ENCODE data around the gene UHRF1.
"Not testable (repeated sequence)": the region's sequence is repeated elsewhere in the genome, so short reads cannot be mapped to it uniquely, and the experiment has no call there.

Gene UHRF1

DNA sequence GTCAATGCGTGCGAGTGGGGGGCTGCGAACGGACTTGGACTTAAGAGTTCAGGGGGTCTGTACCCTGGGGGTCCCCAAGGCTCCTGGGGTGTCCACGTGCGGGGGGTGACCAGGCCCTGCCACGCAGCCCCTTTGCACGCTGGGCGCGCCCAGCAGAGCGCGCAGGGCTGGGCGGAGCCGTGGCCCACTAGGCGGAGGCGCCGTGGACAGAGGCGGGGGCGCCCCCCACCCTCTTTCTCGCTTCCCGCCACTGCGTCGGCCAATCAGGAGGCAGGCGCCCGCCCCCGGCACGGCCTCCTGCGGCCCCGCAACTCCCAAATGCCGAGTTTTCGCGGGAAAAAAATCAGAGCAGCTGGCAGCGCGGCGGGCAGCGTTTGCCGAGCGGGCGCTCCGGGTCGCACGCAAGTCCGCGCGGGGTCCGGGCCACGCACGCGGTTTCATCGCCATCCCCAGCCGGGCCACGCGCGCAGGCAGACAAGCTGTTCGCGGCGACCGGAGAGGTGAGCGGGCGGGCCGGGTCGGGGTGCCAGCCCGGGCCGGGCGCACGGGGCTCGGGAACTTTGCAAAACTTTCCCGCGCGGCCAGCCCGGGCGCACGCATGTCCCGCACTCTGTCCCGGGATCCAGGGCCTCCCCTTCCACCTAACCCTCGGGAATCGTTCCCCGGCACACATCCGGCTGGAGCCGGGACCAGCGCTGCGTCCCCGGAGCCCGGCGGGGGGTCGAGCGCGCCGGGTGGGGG, at the start of gene UHRF1:
Gene UHRF1, plus strand, starts transcription at position 346 of the 741 bp plus-strand sequence. CDS start 1,385 bp downstream, outside the sequence.
- DNase-seq, result peak; percentile 72

DNA sequence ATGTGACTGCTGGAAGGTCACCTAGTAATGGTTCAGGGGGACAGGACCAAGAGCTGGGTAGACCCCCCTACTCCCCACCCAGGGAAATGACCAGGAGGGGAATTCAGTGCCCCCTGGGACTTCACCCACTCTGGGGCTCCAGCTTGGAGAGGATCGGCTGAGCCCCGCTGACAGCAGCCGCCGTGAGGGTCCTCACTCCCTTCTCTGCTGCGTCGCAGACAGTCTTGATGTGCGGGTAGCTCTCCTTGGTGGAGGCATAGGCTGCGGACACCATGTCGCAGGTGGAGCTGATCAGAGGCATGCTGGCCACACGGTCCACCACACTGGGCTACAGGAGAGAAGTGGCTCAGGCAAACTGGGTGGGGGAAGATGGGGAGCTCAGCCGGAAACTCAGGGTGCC, 49.6 kb upstream of the UHRF1 start:
- DNase-seq, result no peak

DNA sequence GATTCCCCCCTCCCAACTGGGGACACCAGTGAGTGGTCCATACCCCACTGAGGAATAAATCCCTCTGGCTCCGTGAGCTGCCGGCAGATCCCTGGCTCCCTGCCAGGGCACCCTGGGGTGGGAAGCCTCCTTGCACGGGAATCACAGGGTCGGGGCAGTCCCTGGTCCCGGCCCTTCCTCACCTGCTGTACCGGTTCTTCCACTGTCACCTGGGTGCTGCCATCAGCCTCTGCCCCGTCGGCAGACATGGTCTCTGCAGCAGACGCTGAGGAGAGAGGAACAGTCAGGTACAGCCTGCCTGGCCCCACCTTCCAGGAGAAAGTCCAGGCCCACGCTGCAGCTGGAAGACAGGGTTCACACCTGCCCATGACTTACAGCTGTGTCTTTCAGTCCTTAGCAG, 48.2 kb upstream of the UHRF1 start:
- no peak for DNase-seq

DNA sequence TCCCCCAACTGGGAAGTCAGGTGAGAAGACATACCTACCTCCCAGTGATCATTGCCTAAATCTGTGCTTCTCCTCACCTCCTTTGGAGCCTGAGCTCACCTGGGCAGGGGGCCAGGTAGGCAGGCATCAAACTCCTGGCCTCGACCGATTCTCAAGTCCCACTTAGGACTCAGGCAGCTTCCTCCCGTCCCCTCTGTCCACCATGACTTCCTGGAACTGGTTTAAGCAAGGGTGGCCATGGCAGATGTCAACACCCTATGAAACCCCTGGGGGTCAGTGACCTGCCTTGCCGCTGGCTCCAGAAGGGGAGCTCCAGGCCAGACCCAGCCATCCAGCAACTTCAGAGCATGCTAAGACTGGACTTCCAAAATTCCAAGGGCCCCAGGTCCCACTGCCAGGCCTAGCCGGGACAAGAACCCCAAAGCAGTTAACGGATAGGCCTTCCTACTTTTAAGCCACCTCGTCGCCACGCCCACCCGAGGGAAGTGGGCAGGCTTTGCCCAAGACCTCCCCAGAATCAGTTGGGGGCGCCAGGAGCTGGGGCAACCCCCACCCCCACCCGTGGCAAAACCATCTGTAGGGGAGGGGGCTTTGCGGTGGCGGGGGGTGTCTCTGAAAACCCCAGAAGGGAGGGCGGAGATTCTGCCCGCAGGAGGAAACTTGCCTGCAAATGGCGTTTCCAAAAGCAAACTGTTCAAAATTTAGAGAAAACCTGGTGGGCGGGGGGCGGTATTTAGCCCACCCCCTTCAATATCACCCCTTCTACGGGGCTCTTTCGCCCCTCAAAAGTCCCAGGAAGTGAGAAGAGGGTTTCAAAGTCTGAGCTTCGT, 42.5 kb upstream of the UHRF1 start:
- DNase-seq, result peak; percentile 49

DNA sequence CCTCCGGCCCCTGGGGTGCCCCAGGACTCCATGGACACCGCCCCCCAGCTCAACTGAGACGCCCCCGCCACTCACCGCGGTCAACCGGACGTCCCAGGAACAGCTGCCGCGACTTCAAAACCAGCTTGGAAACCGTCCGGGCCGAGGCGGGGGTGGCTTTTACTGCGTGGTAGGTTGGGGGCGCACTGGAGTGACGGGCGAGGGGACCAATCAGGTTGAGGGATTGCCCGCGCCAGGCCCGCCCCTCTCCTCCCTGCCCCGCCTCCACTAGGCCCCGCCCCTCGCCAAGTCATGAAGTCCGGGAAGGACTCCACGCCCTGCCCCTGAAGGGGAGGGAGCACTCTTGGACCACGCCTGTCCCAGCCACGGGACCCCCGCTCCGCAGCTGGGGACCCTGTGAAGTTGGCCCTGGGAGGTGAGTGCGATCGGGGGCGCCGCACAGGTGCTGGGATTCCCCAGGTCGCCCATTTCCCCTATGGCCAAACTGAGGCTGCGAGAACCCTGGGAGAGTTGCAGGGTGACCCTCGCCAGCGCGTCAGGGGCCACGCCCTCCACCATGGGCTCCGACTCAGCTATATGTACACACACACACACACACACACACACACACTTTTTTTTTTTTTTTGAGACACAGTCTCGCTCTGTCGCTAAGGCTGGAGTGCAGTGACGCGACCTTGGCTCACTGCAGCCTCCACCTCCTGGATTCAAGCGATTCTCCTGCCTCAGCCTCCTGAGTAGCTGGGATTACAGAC, 41.6 kb upstream of the UHRF1 start, which contains the start of gene PLIN3:
Gene PLIN3, minus strand, starts transcription at position 134 of the 752 bp plus-strand sequence. CDS start 6,273 bp downstream, outside the sequence.
- peak; percentile 88 for DNase-seq

DNA sequence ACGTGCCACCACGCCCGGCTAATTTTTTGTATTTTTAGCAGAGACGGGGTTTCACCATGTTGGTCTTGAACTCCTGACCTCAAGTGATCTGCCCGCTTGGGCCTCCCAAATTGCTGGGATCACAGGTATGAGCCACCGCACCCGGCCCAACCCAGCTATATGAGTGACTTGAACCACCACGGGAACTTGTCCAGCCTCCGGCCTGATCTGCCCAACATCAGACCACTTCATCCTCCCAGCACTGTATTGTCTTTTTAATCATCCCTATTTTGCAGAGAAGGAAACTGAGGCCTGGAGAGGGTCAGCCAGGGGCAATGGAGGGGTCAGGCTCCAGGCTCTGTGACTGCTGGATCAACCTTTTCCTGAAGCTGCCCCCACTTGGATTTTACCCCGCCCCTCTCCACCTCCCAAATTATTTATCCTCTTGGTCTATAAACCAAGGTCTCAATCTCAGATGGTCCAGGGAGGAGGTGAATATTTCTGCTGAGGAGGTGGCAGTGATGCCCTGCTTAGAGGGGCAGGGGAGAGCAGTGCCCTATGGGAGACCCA, 40.9 kb upstream of the UHRF1 start:
- DNase-seq, result no peak

DNA sequence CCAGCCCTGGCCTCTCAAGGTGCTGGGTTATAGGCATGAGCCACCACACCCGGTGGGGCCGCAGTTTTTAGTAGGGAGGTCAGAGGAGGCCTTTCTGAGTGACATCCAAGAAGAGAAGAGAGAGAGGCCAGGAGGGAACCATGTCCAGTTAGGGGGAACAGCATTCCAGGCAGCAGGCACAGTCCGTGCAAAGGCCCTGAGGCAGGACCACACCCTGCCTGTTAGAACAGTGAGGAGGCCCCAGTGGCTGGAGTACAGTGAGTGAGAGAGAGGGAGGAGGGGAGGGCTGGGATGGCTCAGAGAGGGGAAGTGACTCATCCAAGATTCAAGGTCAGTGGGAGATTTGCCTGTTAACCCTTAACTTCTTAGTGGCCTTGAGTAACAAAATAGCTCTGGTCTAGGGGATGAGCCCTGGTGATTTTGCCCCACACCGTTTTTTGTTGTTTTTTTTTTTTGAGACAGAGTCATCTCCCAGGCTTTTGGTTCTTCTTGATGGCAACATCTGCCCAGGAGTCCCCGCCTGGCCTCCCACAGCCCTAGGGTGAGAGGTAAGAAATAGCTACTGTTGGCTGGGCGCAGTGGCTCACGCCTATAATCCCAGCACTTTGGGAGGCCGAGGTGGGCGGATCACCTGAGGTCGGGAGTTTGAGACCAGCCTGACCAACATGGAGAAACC, 39.1 kb upstream of the UHRF1 start:
- no peak for DNase-seq

DNA sequence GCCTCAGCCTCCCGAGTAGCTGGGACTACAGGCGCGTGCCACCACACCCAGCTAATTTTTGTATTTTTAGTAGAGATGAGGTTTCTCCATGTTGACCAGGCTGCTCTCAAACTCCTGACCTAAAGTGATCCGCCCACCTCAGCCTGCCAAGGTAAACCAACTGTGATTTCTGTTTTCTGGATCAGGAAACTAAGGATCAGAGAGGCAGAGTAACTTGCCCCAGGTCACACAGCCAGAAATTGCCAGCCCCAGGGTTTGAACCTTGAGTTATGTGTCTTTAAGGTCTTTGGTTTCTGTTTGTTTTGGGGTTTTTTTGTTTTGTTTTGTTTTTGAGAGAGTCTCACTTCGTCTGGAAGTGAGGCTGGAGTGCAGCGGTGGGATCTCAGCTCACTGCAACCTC, 37.6 kb upstream of the UHRF1 start:
- no peak for DNase-seq

DNA sequence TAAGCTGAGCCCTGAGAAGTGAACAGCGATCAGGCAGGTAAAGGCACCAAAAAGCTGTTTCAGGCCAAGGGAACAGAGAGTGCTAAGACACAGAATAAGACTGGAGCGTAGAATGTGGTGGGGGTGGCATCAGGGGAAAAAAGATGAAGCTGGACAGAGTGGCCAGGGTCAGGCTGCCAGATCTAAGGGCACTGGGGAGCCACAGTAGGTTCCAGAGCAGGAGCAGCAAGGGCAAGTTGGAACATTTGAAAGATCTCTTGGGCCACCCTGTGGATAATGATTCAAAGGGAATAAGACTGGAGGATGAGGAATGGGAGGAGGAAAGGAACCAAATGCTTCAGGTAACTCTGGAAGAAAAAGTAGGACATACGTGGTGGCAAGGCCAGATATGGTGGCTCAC, 35.4 kb upstream of the UHRF1 start:
- DNase-seq, result no peak

DNA sequence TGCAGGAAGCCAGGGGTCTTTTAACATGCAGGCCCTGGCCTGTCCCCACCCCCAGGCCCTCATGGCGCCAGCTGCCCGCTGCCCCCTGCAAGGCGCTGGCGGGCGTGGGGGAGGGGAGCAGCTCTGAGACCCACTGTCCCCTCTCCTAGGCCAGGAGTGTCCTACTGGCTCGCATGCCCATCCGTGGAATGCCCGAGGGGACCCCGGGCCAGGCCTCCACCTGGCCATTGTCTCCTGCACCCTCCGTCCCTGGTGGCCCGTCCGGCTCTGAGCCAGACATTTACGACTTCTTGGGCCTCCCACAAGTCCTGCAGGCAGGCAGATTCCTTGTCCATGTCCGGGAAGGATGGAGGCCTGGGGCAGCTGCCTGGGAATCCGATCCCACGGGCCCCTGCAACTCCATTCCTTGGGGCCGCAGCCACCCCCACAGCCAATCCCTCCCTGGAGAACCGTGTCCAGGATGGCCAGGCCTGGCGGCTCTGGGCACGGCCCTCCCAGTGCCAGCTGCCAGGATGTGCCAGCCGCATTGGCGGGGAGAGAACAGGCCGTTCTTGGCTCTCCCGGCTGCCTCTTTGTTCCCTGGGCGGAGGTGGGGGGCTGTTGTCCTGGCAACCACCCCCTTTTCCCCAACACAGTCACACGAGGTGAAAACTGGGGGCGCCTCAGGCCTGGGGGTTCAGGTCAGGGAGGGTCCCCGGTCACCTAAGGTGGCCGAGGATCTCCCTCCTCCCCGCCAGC, 31.4 kb upstream of the UHRF1 start:
- no peak for DNase-seq

DNA sequence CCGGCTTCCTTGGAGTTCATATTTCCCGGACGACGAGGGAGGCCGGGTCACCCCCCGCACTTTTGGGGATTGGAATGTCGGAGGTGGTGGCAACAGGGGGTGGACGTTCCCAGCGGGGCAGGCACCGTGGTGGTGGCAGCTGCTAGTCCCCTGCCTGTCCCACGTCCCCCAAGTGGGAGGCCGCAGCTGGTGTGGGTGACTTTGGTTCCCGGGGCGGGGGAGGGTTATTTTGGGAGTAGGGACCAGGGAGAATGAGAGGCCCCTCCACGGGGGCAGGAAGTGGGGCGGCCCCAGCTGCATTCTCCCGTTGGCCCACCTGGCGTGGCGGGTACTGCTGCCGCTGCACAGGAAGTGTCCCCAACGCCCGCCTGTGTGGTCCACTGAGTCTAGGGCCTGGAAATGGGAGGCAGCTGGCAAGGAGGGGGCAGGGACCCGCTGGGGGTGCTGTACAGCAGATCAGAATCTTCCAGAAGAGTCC, 30.8 kb upstream of the UHRF1 start:
- DNase-seq, result peak; percentile 17

DNA sequence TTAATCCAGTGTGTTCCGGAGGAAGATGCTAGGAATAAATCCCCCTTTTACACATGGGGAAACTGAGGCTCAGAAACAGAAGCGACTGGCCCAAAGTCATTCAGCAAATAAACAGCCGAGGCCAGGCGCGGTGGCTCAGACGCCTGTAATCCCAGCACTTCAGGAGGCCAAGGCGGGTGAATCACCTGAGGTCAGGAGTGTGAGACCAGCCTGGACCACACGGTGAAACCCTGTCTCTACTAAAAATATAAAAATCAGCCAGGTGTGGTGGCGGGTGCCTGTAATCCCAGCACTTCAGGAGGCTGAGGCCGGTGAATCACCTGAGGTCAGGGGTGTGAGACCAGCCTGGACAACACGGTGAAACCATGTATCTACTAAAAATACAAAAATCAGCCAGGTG, 30.3 kb upstream of the UHRF1 start:
- no peak for DNase-seq

DNA sequence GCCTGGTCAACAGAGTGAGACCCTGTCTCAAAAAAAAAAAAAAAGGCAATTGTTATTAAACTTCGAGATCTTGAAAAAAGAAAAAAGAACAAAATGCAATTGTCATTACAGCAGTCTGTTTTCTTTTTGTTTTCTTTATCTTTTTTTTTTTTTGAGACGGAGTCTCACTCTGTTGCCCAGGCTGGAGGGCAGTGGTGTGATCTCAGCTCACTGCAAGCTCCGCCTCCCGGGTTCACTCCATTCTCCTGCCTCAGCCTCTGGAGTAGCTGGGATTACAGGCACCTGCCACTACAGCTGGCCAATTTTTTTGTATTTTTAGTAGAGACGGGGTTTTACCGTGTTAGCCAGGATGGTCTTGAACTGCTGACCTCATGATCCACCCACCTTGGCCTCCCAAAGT, 26.4 kb upstream of the UHRF1 start:
- not testable (repeated sequence) for DNase-seq

DNA sequence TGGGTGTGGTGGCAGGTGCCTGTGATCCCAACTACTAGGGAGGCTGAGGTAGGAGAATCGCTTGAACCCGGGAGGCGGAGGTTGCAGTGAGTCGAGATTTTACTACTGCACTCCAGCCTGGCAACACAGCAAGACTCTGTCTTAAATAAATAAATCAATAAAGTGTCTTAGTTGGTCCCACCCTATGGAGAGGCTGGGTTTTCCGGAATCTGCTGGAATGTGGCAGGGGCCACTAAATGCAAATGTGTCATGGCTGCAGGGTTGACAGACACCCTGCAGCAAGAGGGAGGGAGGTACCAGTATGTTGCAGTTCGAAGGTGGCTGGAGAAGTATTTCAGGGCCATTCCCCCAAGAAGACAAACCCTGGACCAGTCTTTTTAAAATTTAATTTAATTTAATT, 24.3 kb upstream of the UHRF1 start:
- not testable (repeated sequence) for DNase-seq

DNA sequence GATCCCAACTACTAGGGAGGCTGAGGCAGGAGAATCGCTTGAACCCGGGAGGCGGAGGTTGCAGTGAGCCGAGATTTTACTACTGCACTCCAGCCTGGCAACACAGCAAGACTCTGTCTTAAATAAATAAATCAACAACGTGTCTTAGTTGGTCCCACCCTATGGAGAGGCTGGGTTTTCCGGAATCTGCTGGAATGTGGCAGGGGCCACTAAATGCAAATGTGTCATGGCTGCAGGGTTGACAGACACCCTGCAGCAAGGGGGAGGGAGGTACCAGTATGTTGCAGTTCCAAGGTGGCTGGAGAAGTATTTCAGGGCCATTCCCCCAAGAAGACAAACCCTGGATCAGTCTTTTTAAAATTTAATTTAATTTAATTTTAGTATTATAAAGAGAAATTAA, 21.5 kb upstream of the UHRF1 start:
- DNase-seq, result not testable (repeated sequence)

DNA sequence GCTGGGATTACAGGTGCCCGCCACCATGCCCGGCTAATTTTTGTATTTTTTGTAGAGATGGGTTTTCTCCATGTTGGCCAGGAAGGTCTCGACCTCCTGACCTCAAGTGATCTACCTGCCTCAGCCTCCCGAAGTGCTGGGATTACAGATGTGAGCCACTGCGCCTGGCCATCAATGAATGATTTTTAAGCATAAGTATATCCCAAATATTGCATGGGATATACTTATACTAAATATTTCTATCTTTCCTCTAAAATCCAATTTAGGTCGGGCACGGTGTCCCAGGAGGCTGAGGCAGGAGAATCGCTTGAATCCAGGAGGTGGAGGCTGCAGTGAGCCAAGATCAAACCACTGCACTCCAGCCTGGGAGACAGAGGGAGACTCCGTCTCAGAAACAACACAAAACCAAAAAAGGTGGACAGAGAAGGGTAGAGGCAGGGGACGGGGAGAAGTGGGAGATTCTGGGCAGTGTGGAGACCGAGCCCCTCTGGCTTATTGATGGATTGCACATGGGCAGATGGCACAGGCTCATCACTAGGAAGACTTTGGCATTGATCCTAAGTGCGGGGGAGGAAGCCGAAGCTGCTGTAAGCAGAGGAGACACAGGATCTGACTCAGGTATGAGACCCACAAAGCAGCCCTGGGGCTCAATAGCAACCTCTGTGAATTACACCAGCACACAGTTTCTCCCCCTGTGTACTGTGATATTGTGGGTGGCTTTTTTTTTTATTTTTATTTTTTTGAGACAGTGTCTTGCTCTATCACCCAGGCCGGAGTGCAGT, 20.1 kb upstream of the UHRF1 start:
- no peak for DNase-seq

DNA sequence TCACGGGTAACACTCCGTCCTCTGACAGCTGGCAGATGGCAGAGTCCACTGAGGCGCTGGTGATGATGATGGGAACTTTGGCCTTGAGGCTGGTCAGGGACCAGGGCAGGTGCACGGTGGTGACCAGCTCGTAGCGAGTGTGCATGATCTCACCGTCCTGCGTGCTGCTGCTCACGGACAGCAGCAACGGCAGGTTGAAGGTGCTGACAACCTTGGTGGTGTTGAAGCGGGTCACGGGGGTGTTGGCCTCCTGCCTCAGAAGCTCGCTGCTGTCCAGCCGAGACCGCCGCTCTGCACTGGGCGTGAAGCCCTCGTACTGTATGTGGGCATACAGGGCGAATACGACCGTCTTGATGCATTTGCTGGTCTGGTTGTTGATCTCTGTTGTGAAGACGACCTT, 18.2 kb upstream of the UHRF1 start:
- no peak for DNase-seq

DNA sequence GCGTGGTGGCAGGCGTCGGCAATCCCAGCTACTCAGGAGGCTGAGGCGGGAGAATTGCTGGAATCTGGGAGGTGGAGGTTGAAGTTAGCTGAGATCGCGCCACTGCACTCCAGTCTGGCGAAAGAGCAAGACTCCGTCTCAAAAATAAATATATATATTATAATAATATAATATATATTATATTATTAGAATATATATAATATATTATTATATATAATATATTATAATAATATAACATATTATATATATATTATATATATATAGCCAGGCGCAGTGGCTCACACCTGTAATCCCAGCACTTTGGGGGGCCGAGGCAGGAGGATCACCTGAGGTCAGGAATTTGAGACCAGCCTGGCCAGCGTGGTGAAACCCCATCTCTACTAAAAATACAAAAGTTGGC, 16.3 kb upstream of the UHRF1 start:
- not testable (repeated sequence) for DNase-seq

DNA sequence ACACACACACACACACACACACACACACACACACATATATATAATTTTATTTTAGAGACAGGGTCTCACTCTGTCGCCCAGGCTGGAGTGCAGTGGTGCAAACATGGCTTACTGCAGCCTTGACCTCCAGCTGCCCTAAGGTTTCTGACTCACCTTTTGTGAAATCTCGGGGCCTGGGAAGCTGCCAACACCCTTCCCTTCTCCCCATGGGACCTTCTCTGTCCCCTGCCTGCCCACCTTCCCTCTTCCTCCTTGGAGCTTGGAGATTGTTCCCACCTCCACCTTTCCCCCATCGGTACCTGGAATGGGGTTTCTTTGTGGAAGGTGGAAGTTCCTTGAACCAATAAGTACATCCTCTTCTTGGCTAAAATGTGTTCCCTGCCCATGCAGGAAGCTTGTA, 12.9 kb upstream of the UHRF1 start:
- DNase-seq, result no peak

DNA sequence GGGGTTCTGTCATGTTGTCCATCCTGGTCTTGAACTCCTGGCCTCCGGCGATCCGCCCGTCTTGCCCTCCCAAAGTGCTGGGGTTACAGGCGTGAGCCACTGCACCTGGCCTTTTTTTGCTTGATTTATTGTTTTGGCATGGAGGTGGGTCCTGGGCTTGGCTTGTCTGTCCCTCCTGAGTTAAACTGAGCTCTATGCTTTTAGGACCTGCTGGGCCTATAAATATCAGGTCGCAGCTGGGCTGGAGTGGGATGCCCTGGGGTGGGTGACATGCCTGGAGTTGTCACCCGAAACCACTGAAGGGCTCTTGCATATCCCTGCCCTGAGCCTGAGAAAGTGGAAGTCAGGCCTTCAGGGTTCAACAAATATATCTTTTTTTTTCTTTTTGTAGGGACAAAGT, 12.2 kb upstream of the UHRF1 start:
- DNase-seq, result no peak

DNA sequence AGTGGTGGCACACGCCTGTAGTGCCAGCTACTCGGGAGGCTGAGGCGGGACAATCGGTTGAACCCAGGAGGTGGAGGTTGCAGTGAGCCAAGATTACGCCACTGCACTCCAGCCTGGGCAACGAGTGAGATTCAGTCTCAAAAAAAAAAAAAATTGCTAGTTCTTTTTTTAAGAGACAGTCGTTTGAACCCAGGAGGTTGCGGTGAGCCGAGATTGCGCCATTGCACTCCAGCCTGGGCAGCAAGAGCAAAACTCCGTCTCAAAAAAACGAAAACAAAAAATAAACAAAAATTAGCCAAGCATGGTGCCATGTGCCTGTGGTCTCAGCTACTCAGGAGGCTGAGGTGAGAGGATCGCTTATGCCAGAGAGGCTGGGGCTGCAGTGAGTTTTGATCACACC, 8.4 kb upstream of the UHRF1 start:
- DNase-seq, result not testable (repeated sequence)

All from activated naive CD4-positive, alpha-beta T cell treated with anti-CD3 and anti-CD28 coated beads, Interleukin-2, amount 50 U/mL, for 16 hours (primary cell).